GM19238 (cell line): Measurements from ENCODE around the gene ACHE.

Source experiments
- DNase-seq: peaks from one replicate; pipeline ENCODE4 v3.0.0; 2011; ENCODE audit warnings: low spot score; ENCODE audit not compliant: insufficient read length

ACHE gene

DNA sequence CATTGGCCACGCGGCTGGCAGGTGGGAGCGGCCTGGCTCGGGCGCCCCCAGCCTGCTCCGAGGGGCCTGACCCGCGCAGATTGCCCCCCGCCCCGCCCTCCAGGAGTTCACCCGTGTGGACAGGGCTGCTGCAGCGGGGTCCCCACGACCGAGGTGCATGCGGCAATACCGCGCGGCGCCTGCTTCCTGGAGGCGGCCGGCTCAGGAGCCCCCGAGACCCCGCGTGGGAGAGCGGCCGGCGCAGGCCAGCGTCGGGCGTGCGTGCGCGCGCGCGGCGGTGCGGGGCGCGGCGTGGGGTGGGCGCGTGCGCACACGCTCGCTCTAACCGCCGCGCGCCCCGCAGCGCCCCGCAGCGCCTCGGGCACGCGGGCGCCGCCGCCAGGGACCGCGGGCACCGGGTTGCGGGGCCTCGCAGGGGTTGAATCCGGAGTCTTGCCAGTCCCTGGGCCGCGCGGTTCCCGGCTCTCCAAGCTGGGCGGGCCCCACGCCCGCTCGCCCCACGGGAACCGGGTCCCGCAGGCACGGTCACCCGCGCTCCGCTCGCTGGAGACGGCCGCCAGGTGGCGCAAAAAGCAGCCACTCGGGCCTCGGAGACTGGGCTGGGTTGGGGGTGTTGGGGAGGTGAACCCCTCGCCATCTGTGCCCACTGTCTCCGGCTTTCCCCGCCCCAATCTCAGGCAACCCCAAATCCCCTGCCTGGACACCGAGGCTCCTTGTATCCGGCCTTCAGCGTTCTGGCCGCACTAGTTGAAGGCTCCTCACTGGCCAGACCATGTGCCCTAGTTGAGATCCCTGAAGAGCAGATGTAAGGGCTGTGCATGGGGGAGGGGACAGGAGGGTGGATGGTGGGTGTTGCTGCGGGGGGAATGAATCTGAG is 1.3 kb upstream of the ACHE start:
- DNase-seq, result no peak

DNA sequence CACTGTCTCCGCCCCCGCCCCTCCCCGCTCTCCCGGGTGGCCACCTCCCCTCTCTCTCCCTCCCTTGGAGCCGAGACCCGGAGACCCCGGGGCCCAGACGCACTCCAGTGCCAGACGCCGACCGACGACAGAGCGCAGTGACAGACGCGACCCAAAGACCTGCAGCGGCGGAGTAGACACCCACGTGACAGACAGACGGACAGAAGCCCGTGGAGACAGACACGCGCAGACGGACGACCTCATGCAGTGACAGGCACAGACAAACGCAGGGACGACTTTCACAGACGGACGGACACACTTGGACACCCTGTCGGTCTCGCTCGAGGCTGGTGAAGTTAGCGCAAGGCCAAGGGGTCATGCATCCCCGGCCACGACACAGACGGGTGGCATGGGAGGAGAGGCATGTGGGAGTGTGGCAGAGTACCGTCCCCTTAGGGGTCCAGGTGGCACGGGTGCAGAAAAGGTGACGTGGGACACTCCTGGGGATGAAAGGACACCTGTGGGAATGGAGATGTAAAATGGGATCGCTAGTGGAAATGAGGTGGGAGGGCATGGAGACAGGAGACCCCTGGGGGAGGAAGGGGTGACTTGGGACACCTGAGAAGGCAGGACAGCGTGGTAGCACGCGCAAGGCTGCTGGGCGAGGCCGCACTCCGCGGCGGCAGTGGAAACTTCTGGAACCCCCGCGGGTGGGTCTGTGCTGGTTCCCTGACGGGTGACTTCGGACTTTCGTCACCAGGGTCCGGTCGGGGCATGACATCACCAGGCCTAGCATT is 456 bp upstream of the ACHE start:
- no peak for DNase-seq

DNA sequence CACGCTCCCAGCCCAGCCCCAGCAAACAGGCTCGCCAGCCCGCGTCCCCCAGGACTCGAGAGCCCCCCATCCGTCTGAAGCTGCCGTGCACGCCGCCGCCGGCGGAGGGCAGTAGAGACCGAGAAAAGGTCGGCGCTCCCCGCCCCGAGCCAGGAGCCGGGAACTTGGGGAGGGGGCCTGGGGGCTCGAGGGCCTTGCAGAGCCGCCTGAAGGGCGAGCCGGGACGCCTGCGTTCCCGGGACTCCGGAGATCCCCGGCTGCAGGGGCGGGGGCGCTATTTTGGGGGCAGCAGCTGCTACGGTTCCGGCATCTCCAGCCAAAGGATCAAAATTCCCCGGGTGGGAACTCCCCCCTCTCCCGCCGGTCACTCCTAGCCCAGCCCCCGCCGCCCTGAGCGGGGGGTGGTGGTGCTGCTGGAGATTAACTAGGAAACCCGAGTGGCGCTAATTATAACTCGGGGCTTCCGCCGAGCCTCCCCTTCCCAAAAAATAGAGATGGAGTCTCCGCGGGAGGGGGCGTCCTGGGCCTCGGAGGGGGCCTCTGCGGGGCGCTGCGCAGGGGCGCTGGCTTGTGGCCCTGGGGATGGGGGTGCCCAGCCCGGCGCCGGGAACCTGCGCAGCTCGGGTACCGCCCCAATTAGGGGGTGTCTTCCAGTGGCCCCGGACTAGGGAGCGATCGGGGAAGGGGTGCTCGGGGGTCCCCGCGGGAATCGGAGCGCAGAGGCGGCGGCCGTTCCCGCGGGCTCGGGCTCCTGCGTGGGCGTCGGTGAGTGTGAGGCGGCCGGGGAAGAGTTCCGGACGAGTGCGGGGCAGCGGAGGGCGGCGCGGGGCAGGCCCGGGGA is 608 bp downstream of the ACHE start:
- DNase-seq, result no peak

DNA sequence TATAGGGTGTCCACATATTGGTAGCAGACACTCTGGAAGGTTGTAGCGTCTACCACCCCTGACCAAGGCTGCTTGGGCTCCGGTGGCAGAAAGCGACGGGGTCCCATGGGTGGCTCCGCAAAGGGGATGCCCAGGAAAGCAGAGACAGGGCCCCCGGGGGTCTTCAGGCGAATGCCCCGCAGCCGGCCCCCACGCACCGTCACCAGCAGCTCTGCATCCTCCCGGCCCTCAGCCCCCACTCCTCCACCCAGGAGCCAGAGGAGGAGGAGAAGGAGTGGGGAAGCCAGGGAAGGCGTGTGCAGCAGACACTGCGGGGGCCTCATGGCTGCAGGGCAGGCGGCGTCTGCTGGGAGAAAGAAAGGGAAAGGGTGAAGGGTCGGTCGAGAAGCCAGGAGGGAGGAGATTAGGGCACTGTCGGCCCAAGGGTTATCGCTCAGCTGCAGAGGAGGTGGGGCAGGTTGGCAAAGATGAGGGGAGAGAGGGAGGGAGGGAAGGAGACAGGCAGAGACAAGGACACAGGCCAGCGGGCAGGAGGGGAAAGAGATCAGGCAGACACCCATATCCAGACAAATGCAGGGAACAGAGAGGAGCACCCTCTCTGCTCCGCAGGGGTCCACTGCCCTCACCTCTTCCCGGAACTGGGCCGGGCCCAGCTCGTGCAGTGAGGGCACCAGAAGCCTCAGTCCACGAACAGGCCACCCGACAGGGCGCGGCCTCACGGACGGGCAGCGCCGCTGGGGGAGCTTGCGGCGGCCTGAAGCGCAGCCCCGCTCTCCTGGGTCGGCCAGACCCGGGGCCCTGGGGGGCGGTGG is 1.6 kb downstream of the ACHE start:
- no peak for DNase-seq

DNA sequence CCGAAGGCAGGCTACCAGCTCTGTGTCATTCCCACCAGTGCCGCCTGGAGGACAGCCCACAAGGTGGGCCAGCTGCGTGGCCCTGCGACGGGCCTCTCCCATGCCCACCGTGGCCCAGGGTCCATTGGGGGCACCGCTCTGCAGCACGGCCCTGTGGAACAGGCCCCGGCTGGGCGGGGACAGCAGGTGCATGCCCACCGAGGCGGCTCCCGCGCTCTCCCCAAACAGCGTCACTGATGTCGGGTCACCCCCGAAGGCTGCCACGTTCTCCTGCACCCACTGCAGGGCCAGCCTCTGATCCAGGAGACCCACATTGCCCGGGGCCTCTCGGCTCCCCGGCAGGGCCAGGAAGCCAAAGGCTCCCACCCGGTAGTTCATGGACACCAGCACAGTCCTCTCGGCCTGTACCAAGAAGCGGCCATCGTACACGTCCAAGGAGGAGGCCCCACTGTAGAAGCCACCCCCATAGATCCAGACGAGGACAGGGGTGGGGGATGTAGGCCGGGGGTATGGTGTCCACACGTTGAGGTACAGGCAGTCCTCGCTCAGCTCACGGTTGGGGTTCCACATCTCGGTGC is 2.3 kb downstream of the ACHE start:
- no peak for DNase-seq

GRCh38 chr7:100892364-100893317 is 3.0 kb downstream of the ACHE start:
- DNase-seq, result no peak

- no peak for DNase-seq
Observed at GRCh38 chr7:100891568-100892247, 4.0 kb downstream of the ACHE start.

- no peak for DNase-seq
Observed at GRCh38 chr7:100890653-100891567, 4.8 kb downstream of the ACHE start.

- no peak for DNase-seq
Observed at GRCh38 chr7:100888988-100889750, 6.5 kb downstream of the ACHE start, which contains the start of gene UFSP1. Gene UFSP1, minus strand, starts transcription at chr7:100889715. Its CDS starts 444 bp downstream, at chr7:100889271.

DNA sequence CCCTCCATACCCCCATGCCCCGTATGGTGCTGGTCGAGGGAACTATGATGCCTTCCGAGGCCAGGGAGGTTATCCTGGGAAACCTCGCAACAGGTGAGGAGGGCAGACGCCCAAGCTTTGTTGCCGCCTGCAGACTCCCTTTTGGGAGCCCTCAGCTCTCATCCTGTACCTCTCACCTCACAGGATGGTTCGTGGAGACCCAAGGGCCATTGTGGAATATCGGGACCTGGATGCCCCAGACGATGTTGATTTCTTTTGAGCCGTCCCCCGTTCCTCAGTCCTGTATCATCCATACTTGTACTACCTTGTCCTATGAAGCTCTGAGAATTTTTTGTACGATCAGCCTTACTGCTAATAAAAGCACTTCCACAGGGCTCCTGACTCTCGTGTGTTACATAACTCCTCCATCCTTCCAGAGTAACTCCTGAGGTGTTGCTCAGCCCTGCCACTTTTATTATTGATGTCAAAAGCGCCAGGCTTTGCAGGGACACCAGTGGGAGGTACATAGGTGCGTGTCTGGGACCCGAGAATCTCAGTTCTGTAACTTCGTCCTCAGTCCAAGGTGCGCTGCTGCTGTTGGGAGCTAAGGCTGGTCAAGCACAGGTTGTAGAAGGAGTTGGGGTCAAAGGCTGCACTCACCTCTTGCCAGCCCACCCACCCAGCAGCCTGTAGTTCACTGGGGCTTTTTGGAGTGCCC is 7.2 kb downstream of the ACHE start:
- no peak for DNase-seq

GRCh38 chr7:100887516-100888290 is 8.0 kb downstream of the ACHE start:
- DNase-seq, result peak; percentile 85

- DNase-seq, result no peak
Observed at GRCh38 chr7:100886936-100887515, 8.7 kb downstream of the ACHE start.

DNA sequence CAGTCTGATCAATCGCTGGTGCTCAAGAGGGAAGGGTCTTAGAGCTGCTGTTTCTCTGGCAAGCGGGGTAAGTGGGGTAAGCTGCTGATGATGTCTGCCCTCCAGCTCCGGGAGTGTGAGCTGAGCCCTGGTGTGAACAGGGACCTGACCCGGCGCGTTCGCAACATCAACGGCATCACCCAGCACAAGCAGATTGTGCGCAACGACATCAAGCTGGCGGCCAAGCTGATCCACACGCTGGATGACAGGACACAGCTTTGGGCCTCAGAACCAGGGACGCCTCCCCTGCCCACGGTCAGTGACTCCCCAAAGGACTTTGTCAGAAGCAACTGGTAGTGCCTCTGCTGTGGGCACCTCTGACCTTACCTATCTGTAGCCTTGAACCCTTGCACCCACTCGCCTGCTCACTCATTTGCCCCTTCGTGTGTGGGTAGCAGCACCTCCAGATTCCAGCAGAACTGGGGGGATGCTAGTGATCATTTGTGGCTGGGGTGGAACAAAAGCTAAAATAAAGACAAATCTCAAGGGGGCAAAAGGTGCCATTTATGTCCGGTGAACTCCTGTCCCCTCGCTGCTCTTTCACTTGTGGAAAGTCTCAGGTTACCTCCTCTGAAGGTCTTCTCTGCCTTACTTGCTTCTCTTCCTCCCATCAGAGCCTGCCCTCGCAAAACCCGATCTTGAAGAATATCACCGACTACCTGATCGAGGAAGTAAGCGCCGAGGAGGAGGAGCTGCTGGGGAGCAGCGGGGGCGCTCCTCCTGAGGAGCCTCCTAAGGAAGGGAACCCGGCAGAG is 9.3 kb downstream of the ACHE start:
- DNase-seq, result no peak

GRCh38 chr7:100885440-100886141 is 10.1 kb downstream of the ACHE start:
- DNase-seq, result no peak
